Measurements from ENCODE around the gene OGFR.

Gene OGFR

GRCh38 chr20:62804627-62805154 lies at the start of gene OGFR:
TSS of gene OGFR (plus strand) at chr20:62804835. CDS start at chr20:62804860, 25 bp downstream.
- DNase-seq (ENCODE audit: low read depth): peak; percentile 83
- peak within 1 kb of the TSS; percentile 71 for H3K4me3 ChIP-seq (ENCODE audit: low read depth, low read length)
- TF ChIP-seq MYC (IDR thresholded peaks at IDR 0.05; ENCODE audit: low read depth, low read length): peak; percentile 48; the same call in 1 of the 2 replicates
- TF ChIP-seq MAX (IDR thresholded peaks at IDR 0.05; ENCODE audit: low read depth, low read length): peak; percentile 58; the same call in 1 of the 2 replicates
- peak; percentile 58 for TF ChIP-seq POLR2A (IDR thresholded peaks at IDR 0.05; ENCODE audit: extremely low read depth, insufficient read length)
- TF ChIP-seq, protein P1, sequence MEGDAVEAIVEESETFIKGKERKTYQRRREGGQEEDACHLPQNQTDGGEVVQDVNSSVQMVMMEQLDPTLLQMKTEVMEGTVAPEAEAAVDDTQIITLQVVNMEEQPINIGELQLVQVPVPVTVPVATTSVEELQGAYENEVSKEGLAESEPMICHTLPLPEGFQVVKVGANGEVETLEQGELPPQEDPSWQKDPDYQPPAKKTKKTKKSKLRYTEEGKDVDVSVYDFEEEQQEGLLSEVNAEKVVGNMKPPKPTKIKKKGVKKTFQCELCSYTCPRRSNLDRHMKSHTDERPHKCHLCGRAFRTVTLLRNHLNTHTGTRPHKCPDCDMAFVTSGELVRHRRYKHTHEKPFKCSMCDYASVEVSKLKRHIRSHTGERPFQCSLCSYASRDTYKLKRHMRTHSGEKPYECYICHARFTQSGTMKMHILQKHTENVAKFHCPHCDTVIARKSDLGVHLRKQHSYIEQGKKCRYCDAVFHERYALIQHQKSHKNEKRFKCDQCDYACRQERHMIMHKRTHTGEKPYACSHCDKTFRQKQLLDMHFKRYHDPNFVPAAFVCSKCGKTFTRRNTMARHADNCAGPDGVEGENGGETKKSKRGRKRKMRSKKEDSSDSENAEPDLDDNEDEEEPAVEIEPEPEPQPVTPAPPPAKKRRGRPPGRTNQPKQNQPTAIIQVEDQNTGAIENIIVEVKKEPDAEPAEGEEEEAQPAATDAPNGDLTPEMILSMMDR (IDR thresholded peaks at IDR 0.05; ENCODE audit: low read depth, low read length): no peak

- H3K4me3 ChIP-seq (ENCODE audit: low read depth, low read length): no peak overlapping the region
- TF ChIP-seq, protein P1 (IDR thresholded peaks at IDR 0.05; ENCODE audit: low read depth, low read length): no peak
- TF ChIP-seq POLR2A (IDR thresholded peaks at IDR 0.05; ENCODE audit: extremely low read depth, insufficient read length) (no peak), MYC (IDR thresholded peaks at IDR 0.05; ENCODE audit: low read depth, low read length) (no peak), MAX (IDR thresholded peaks at IDR 0.05; ENCODE audit: low read depth, low read length) (no peak)
- no peak for DNase-seq (ENCODE audit: low read depth)
Measured at GRCh38 chr20:62754991-62755356, 49.7 kb upstream of the OGFR start.

- no peak for DNase-seq (ENCODE audit: low read depth)
- no peak overlapping the region for H3K4me3 ChIP-seq (ENCODE audit: low read depth, low read length)
- TF ChIP-seq MAX (IDR thresholded peaks at IDR 0.05; ENCODE audit: low read depth, low read length): no peak
- TF ChIP-seq, protein P1 (IDR thresholded peaks at IDR 0.05; ENCODE audit: low read depth, low read length): no peak
- TF ChIP-seq MYC (IDR thresholded peaks at IDR 0.05; ENCODE audit: low read depth, low read length): no peak
- TF ChIP-seq POLR2A (IDR thresholded peaks at IDR 0.05; ENCODE audit: extremely low read depth, insufficient read length): no peak
Measured at GRCh38 chr20:62755817-62756724, 48.6 kb upstream of the OGFR start.

DNA sequence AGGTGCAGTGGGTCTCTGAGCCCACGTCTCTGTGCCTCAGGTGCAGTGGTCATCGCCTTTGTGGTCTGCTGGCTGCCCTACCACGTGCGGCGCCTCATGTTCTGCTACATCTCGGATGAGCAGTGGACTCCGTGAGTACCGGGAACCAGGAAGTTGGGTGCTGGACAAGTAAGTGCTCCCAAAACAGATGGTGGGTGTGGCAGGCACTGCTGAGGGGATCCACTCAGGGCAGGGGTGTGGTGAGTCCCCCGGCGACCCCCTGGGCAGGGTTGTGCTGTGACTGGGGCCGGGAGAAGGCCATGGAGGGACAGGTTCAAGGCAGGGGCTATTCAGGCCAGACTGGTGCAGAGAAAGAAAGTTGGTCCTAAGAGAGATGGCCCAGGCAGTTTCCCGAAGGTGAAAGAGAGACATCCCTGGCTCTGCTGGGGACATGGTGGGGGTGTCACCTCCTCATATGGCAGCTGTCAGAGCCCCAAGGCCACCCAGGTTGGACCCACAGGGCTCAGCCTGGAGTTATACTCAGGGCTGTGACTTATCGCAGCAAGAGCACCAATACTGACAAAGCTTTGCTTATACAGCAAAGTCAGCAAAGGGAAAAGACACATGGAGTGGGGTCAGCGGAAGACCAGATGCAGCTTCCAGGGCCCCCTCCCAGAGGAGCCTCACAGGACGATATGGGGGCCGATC lies 46.3 kb upstream of the OGFR start:
- TF ChIP-seq, protein P1 (IDR thresholded peaks at IDR 0.05; ENCODE audit: low read depth, low read length): no peak
- TF ChIP-seq MAX (IDR thresholded peaks at IDR 0.05; ENCODE audit: low read depth, low read length) (no peak), POLR2A (IDR thresholded peaks at IDR 0.05; ENCODE audit: extremely low read depth, insufficient read length) (no peak), MYC (IDR thresholded peaks at IDR 0.05; ENCODE audit: low read depth, low read length) (no peak)

DNA sequence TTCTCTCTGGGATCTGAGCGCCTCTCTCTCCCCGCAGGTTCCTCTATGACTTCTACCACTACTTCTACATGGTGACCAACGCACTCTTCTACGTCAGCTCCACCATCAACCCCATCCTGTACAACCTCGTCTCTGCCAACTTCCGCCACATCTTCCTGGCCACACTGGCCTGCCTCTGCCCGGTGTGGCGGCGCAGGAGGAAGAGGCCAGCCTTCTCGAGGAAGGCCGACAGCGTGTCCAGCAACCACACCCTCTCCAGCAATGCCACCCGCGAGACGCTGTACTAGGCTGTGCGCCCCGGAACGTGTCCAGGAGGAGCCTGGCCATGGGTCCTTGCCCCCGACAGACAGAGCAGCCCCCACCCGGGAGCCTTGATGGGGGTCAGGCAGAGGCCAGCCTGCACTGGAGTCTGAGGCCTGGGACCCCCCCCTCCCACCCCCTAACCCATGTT lies 44.6 kb upstream of the OGFR start:
- H3K4me3 ChIP-seq (ENCODE audit: low read depth, low read length): no peak overlapping the region

More for the DNA sequence above, 46.3 kb upstream of the OGFR start:
- H3K4me3 ChIP-seq (ENCODE audit: low read depth, low read length): no peak overlapping the region
- no peak for DNase-seq (ENCODE audit: low read depth)

More for the DNA sequence above, 44.6 kb upstream of the OGFR start:
- no peak for TF ChIP-seq MAX (IDR thresholded peaks at IDR 0.05; ENCODE audit: low read depth, low read length)
- no peak for DNase-seq (ENCODE audit: low read depth)

Data from NB4 (cell line).